MCF 10A (cell line): ENCODE results near the gene FGF11. TPM values are rescaled to one million over a fixed set of nuclear protein-coding genes. Genes with fewer than 3 reads are reported as not detected.

ENCODE experiments used
- BruUV-seq: library from RNA; stranded (reverse); fragments of 400-500 nt; replicated peaks from 2 replicates; lab custom pipeline; 2021; lab: Mats Ljungman, UMichigan
- CTCF ChIA-PET: fragments of 300-600 bp; sonication (Branson Sonifier 250); formaldehyde crosslinking; extraction: SDS; loops from one replicate; lab custom pipeline; 2021; ENCODE audit warnings: antibody characterized with exemption, inconsistent platforms; lab: Yijun Ruan, JAX
- POLR2A ChIA-PET: fragments of 300-600, 350-650 bp; sonication (Branson Sonifier 250); formaldehyde crosslinking; extraction: SDS; loops from one replicate; lab custom pipeline; 2020; ENCODE audit warnings: antibody characterized with exemption, inconsistent platforms; lab: Yijun Ruan, JAX
- DNase-seq: peaks from one replicate; pipeline ENCODE4 v3.0.0-alpha.2; 2018; ENCODE audit not compliant: unreplicated experiment
- H3K27ac Mint-ChIP-seq: one replicate; pipeline ENCODE4 v1.8.0; 2022; ENCODE audit warnings: mild to moderate bottlenecking, low read depth, mixed read lengths; ENCODE audit not compliant: unreplicated experiment
- H3K27me3 Mint-ChIP-seq: one replicate; pipeline ENCODE4 v1.8.0; 2022; ENCODE audit warnings: mixed read lengths; ENCODE audit not compliant: insufficient read depth, unreplicated experiment
- H3K36me3 Mint-ChIP-seq: one replicate; pipeline ENCODE4 v1.8.0; 2022; ENCODE audit warnings: mild to moderate bottlenecking, moderate library complexity, mixed read lengths; ENCODE audit not compliant: insufficient read depth, unreplicated experiment
- H3K4me1 Mint-ChIP-seq: one replicate; pipeline ENCODE4 v1.8.0; 2022; ENCODE audit warnings: mixed read lengths; ENCODE audit not compliant: insufficient read depth, unreplicated experiment
- H3K4me3 Mint-ChIP-seq: one replicate; pipeline ENCODE4 v1.8.0; 2022; ENCODE audit warnings: mild to moderate bottlenecking, moderate library complexity, mixed read lengths; ENCODE audit not compliant: unreplicated experiment
- H3K9me3 Mint-ChIP-seq: one replicate; pipeline ENCODE4 v1.8.0; 2022; ENCODE audit warnings: mixed read lengths; ENCODE audit not compliant: unreplicated experiment
- CTCF ChIP-seq: fragments of 200-600 bp; IDR thresholded peaks from one replicate; pipeline ENCODE4 v1.8.0; 2022; ENCODE audit warnings: antibody characterized with exemption, mild to moderate bottlenecking; ENCODE audit not compliant: unreplicated experiment
- intact Hi-C: fragments of 100-400 bp; cut with micrococcal nuclease; formaldehyde crosslinking; loops from 2 replicates; pipeline ENCODE4 v1.14.1; 2022
- total RNA-seq: library from RNA; stranded (reverse); gene quantifications from 2 replicates; pipeline ENCODE4 v1.2.3, GENCODE V29; 2022

The FGF11 gene
- total RNA-seq, 1 experiment from 2014 or later = 0.84 TPM

DNA sequence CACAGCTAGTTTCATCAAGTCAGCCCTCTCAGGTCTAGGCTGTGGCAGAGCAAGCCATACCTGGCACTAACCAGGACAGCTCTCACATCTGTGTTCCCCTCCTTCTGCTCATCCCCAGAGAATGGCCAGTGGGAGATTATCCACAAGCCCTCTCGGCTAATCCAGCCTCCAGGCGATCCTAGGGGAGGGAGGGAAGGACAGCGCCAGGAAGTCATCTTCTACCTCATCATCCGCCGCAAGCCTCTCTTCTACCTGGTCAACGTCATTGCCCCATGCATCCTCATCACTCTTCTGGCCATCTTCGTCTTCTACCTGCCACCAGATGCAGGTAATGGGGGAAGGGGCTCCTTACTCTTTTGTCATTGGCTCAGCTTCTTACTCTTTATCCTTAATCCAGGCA lies 9.1 kb downstream of the FGF11 start:
- intact Hi-C loops = no loop called here
- H3K27ac Mint-ChIP-seq = no peak overlapping the region
- TF ChIP-seq CTCF = no peak
- ChIA-PET CTCF (no interaction called here), POLR2A (interaction anchor here (0.6 to 13.5 kb wide), 3 partner anchors 29 to 102 kb away, joined by 3 to 95 read pairs (median 4); partner anchors contain the start of gene ZBTB4)
- no peaks in the 10 kb centered on the region for H3K9me3 Mint-ChIP-seq
- no TSS peak for BruUV-seq
- H3K27me3 Mint-ChIP-seq = no peaks in the 10 kb centered on the region
- H3K4me1 Mint-ChIP-seq = peaks cover 15% of the 10 kb centered on the region
- no peak overlapping the region for H3K4me3 Mint-ChIP-seq
- no peak for DNase-seq
- H3K36me3 Mint-ChIP-seq = peaks cover 4% of the 10 kb centered on the region

- Mint-ChIP-seq H3K4me1 (peaks cover 16% of the 10 kb centered on the region), H3K27ac (no peak overlapping the region), H3K27me3 (no peaks in the 10 kb centered on the region), H3K4me3 (no peak overlapping the region), H3K9me3 (no peaks in the 10 kb centered on the region), H3K36me3 (peaks cover 61% of the 10 kb centered on the region)
- TF ChIP-seq CTCF = no peak
- intact Hi-C loops = no loop called here
- POLR2A ChIA-PET = interaction anchor here (1.3 to 13.5 kb wide), 4 partner anchors 16 to 101 kb away, joined by 3 to 95 read pairs (median 10); partner anchors contain the start of genes POLR2A and ZBTB4
- no peak for DNase-seq
- no TSS peak for BruUV-seq
- CTCF ChIA-PET = interaction anchor here (0.6 to 0.9 kb wide), 2 partner anchors 14 to 101 kb away, joined by 3 to 4 read pairs; no protein-coding TSS in a partner anchor
These were observed 20.7 kb downstream of the FGF11 start for GRCh38 chr17:7459961-7460545.

DNA sequence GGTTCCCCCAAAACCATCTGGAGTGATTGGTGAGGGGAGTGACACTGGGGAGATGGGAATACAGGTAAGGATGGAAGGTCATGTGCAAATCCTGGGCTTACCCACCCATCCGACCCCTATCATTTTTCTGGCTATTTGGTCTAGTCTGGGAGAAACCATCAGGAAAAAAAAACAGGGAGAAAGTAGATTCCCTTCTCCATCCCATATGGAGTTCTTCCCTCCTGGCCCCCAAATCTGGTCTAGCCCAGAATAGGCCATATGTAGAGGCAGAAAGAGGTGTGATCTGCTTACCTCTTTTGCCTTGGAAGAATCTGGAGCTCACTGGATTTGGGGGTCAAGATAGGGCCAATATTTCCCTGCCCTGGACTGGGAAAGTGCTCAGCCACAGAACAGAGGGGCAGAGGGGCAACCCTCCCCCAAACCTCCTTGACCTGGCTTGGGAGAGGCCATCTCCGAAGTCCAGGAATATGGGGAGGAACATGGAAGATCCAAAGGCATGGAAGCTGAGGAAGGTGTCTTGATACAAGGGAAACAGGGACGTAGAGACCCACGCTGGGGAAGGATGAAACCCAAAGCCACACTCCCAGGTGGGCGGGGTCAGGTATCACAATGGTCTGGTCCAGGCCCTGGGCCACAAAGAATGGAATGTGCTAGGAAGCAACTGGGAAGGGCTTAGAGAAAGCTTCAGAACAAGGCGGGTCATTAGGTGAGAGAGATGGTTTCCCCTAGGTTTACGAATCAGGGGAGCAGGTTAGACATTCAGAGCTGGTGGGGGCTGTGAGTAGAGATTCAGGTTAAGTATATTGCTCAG lies 21.7 kb downstream of the FGF11 start:
- POLR2A ChIA-PET = interaction anchor here (0.8 to 4.4 kb wide), 5 partner anchors 15 to 100 kb away, joined by 3 to 18 read pairs (median 11); partner anchors contain the start of genes POLR2A and ZBTB4
- BruUV-seq = no TSS peak
- no peak for TF ChIP-seq CTCF
- intact Hi-C loops = no loop called here
- Mint-ChIP-seq H3K4me3 (no peak overlapping the region), H3K4me1 (peaks cover 16% of the 10 kb centered on the region), H3K27ac (no peak overlapping the region), H3K36me3 (peaks cover 58% of the 10 kb centered on the region), H3K9me3 (no peaks in the 10 kb centered on the region), H3K27me3 (no peaks in the 10 kb centered on the region)
- CTCF ChIA-PET = interaction anchor here (0.7 to 1.9 kb wide), 3 partner anchors 24 to 127 kb away, joined by 3 to 8 read pairs (median 4); no protein-coding TSS in a partner anchor
- no peak for DNase-seq
